Measurements from ENCODE around the gene CDC14A.

The CDC14A gene

GRCh38 chr1:100423832-100424337 is 71.6 kb downstream of the CDC14A start:
- no peak overlapping the region for H4K8ac ChIP-seq (ENCODE audit: low read depth, low read length)
- H2BK120ac ChIP-seq (ENCODE audit: insufficient read depth, low read length, poor library complexity), result no peak overlapping the region
- no peak overlapping the region for H3K23ac ChIP-seq (ENCODE audit: low read length)
- no peak overlapping the region for H2AFZ ChIP-seq (ENCODE audit: insufficient read depth, low read length, poor library complexity)
- H2AK5ac ChIP-seq (ENCODE audit: low read length), result no peak overlapping the region
- H3K14ac ChIP-seq (ENCODE audit: low read length), result no peak overlapping the region
- no peak overlapping the region for H2BK12ac ChIP-seq (ENCODE audit: low read length)
- peaks cover 1% of the 10 kb centered on the region for H3K79me2 ChIP-seq (ENCODE audit: control insufficient read depth, insufficient read depth, low read length, poor library complexity)
- H3K4me1 ChIP-seq (ENCODE audit: control insufficient read depth in 1 of 2, insufficient read depth in 2 of 2, low read length in 2 of 2), result no peaks in the 10 kb centered on the region
- WGBS (ENCODE audit: extremely low coverage, insufficient coverage, insufficient read length), result no CpG with 5 or more reads among the region's 6 CpGs
- H3K9me3 ChIP-seq (ENCODE audit: insufficient read depth, low read depth, low read length), result no peaks in the 10 kb centered on the region
- H3K4ac ChIP-seq (ENCODE audit: low read depth, low read length), result no peak overlapping the region
- no peaks in the 10 kb centered on the region for H3K79me1 ChIP-seq (ENCODE audit: low read length)
- H3K18ac ChIP-seq (ENCODE audit: low read length), result no peak overlapping the region
- H3K27ac ChIP-seq (ENCODE audit: low read depth, low read length), result no peak overlapping the region
- no peak overlapping the region for H3K4me3 ChIP-seq (ENCODE audit: low read depth, low read length)
- DNase-seq, result no peak
- no peak overlapping the region for H3K9ac ChIP-seq (ENCODE audit: low read length)
- H2BK5ac ChIP-seq (ENCODE audit: low read depth, low read length, poor library complexity), result no peak overlapping the region
- H3K4me2 ChIP-seq (ENCODE audit: low read length), result no peak overlapping the region
- H4K12ac ChIP-seq (ENCODE audit: low read depth, low read length), result no peak overlapping the region
- H3K27me3 ChIP-seq (ENCODE audit: insufficient read depth, low read length), result no peaks in the 10 kb centered on the region
- H3K36me3 ChIP-seq (ENCODE audit: control insufficient read depth in 1 of 2, insufficient read depth in 2 of 2, low read length in 2 of 2), result no peaks in the 10 kb centered on the region
- H4K91ac ChIP-seq (ENCODE audit: low read depth, low read length), result no peak overlapping the region

DNA sequence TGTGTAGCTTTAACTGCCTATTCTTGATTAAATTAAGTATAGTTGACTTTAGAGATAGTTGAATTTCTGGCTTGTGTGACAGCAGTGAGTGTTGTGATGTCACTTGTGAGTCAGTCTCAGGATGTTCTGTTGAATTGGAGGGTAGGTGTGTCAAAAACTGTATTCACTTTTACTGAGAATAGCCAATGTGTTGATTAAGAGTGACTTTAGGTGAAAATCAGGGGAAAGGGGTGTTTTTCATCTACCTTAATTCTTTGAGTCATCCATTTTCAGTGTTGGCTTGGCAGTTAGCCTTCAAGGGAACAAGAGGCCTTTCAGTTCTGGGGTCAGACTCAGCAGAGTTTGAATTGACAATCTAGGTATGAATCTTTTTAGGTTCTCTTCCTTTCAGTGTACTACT is 75.9 kb downstream of the CDC14A start:
- Histone ChIP-seq H2AK5ac (ENCODE audit: low read length) (no peak overlapping the region), H4K12ac (ENCODE audit: low read depth, low read length) (no peak overlapping the region), H3K79me1 (ENCODE audit: low read length) (no peaks in the 10 kb centered on the region), H3K9me3 (ENCODE audit: insufficient read depth, low read depth, low read length) (no peaks in the 10 kb centered on the region), H3K4me3 (ENCODE audit: low read depth, low read length) (no peak overlapping the region), H2BK5ac (ENCODE audit: low read depth, low read length, poor library complexity) (no peak overlapping the region), H2AFZ (ENCODE audit: insufficient read depth, low read length, poor library complexity) (no peak overlapping the region), H3K27me3 (ENCODE audit: insufficient read depth, low read length) (no peaks in the 10 kb centered on the region), H3K4ac (ENCODE audit: low read depth, low read length) (no peak overlapping the region), H3K79me2 (ENCODE audit: control insufficient read depth, insufficient read depth, low read length, poor library complexity) (peaks cover 1% of the 10 kb centered on the region), H2BK12ac (ENCODE audit: low read length) (no peak overlapping the region), H3K23ac (ENCODE audit: low read length) (no peak overlapping the region), H3K14ac (ENCODE audit: low read length) (no peak overlapping the region), H3K4me1 (ENCODE audit: control insufficient read depth in 1 of 2, insufficient read depth in 2 of 2, low read length in 2 of 2) (no peaks in the 10 kb centered on the region), H3K9ac (ENCODE audit: low read length) (no peak overlapping the region), H3K36me3 (ENCODE audit: control insufficient read depth in 1 of 2, insufficient read depth in 2 of 2, low read length in 2 of 2) (peaks cover 0 to 1% of the 10 kb centered on the region in 2 experiments), H3K27ac (ENCODE audit: low read depth, low read length) (no peak overlapping the region), H3K4me2 (ENCODE audit: low read length) (no peak overlapping the region), H4K8ac (ENCODE audit: low read depth, low read length) (no peak overlapping the region), H3K18ac (ENCODE audit: low read length) (no peak overlapping the region), H4K91ac (ENCODE audit: low read depth, low read length) (no peak overlapping the region), H2BK120ac (ENCODE audit: insufficient read depth, low read length, poor library complexity) (no peak overlapping the region)
- DNase-seq, result no peak

GRCh38 chr1:100430325-100430756 is 78.0 kb downstream of the CDC14A start:
- H4K91ac ChIP-seq (ENCODE audit: low read depth, low read length), result no peak overlapping the region
- H2BK12ac ChIP-seq (ENCODE audit: low read length), result no peak overlapping the region
- no peak overlapping the region for H2AFZ ChIP-seq (ENCODE audit: insufficient read depth, low read length, poor library complexity)
- H3K9me3 ChIP-seq (ENCODE audit: insufficient read depth, low read depth, low read length), result no peaks in the 10 kb centered on the region
- no peaks in the 10 kb centered on the region for H3K79me1 ChIP-seq (ENCODE audit: low read length)
- no peaks in the 10 kb centered on the region for H3K4me1 ChIP-seq (ENCODE audit: control insufficient read depth in 1 of 2, insufficient read depth in 2 of 2, low read length in 2 of 2)
- no CpG with 5 or more reads among the region's 2 CpGs for WGBS (ENCODE audit: extremely low coverage, insufficient coverage, insufficient read length)
- H4K12ac ChIP-seq (ENCODE audit: low read depth, low read length), result no peak overlapping the region
- DNase-seq, result no peak
- no peak overlapping the region for H3K14ac ChIP-seq (ENCODE audit: low read length)
- H3K27ac ChIP-seq (ENCODE audit: low read depth, low read length), result no peak overlapping the region
- H4K8ac ChIP-seq (ENCODE audit: low read depth, low read length), result no peak overlapping the region
- no peak overlapping the region for H3K9ac ChIP-seq (ENCODE audit: low read length)
- no peak overlapping the region for H3K4me2 ChIP-seq (ENCODE audit: low read length)
- H2AK5ac ChIP-seq (ENCODE audit: low read length), result no peak overlapping the region
- H2BK5ac ChIP-seq (ENCODE audit: low read depth, low read length, poor library complexity), result no peak overlapping the region
- H3K36me3 ChIP-seq (ENCODE audit: control insufficient read depth in 1 of 2, insufficient read depth in 2 of 2, low read length in 2 of 2), result peaks cover 0 to 1% of the 10 kb centered on the region in 2 experiments
- H3K79me2 ChIP-seq (ENCODE audit: control insufficient read depth, insufficient read depth, low read length, poor library complexity), result no peaks in the 10 kb centered on the region
- H2BK120ac ChIP-seq (ENCODE audit: insufficient read depth, low read length, poor library complexity), result no peak overlapping the region
- no peak overlapping the region for H3K4me3 ChIP-seq (ENCODE audit: low read depth, low read length)
- no peak overlapping the region for H3K23ac ChIP-seq (ENCODE audit: low read length)
- H3K27me3 ChIP-seq (ENCODE audit: insufficient read depth, low read length), result no peaks in the 10 kb centered on the region
- no peak overlapping the region for H3K4ac ChIP-seq (ENCODE audit: low read depth, low read length)
- no peak overlapping the region for H3K18ac ChIP-seq (ENCODE audit: low read length)

DNA sequence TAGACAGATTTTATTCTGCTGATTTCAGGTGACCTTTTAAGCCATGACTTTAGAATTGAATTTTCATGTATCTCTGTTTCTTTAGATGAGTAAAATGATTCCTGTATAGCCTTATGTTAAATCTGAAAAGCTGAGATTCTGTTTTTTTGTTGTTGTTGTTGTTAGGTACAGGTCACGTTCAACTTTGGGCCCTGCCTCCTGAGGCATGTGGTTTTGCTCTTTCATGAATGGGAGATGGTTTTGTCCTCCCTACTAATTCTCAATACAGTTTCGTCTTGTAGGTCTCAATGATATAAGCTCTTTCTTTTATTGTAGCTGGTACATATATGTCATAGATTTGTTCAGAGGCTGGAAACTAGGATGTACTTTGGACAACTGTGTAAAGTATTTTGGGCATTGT is 79.6 kb downstream of the CDC14A start:
- H3K36me3 ChIP-seq (ENCODE audit: control insufficient read depth in 1 of 2, insufficient read depth in 2 of 2, low read length in 2 of 2), result peaks cover 0 to 1% of the 10 kb centered on the region in 2 experiments
- no peak overlapping the region for H3K4me3 ChIP-seq (ENCODE audit: low read depth, low read length)
- no peaks in the 10 kb centered on the region for H3K79me1 ChIP-seq (ENCODE audit: low read length)
- DNase-seq, result no peak
- H3K14ac ChIP-seq (ENCODE audit: low read length), result no peak overlapping the region
- no peak overlapping the region for H4K91ac ChIP-seq (ENCODE audit: low read depth, low read length)
- H4K8ac ChIP-seq (ENCODE audit: low read depth, low read length), result no peak overlapping the region
- no peak overlapping the region for H2AK5ac ChIP-seq (ENCODE audit: low read length)
- H3K27ac ChIP-seq (ENCODE audit: low read depth, low read length), result no peak overlapping the region
- H2BK5ac ChIP-seq (ENCODE audit: low read depth, low read length, poor library complexity), result no peak overlapping the region
- H3K9me3 ChIP-seq (ENCODE audit: insufficient read depth, low read depth, low read length), result no peaks in the 10 kb centered on the region
- H3K9ac ChIP-seq (ENCODE audit: low read length), result no peak overlapping the region
- no peak overlapping the region for H2BK12ac ChIP-seq (ENCODE audit: low read length)
- H3K18ac ChIP-seq (ENCODE audit: low read length), result no peak overlapping the region
- H3K27me3 ChIP-seq (ENCODE audit: insufficient read depth, low read length), result no peaks in the 10 kb centered on the region
- H2BK120ac ChIP-seq (ENCODE audit: insufficient read depth, low read length, poor library complexity), result no peak overlapping the region
- no CpG with 5 or more reads among the region's 2 CpGs for WGBS (ENCODE audit: extremely low coverage, insufficient coverage, insufficient read length)
- H3K79me2 ChIP-seq (ENCODE audit: control insufficient read depth, insufficient read depth, low read length, poor library complexity), result no peaks in the 10 kb centered on the region
- H3K23ac ChIP-seq (ENCODE audit: low read length), result no peak overlapping the region
- no peak overlapping the region for H3K4ac ChIP-seq (ENCODE audit: low read depth, low read length)
- no peak overlapping the region for H2AFZ ChIP-seq (ENCODE audit: insufficient read depth, low read length, poor library complexity)
- no peak overlapping the region for H3K4me2 ChIP-seq (ENCODE audit: low read length)
- no peak overlapping the region for H4K12ac ChIP-seq (ENCODE audit: low read depth, low read length)
- no peaks in the 10 kb centered on the region for H3K4me1 ChIP-seq (ENCODE audit: control insufficient read depth in 1 of 2, insufficient read depth in 2 of 2, low read length in 2 of 2)
